Fibroblast of skin of left quadriceps (primary cell): Measurements from ENCODE around the gene SLC29A3.
A peak's percentile ranks its signal among the peaks of the same experiment; 100 is the strongest.
"Not testable (repeated sequence)": the region's sequence is repeated elsewhere in the genome, so short reads cannot be mapped to it uniquely, and the experiment has no call there.

ENCODE experiments used
- DNase-seq, 2 experiments: peaks; one replicate each; pipeline ENCODE4 v3.0.0-alpha.2; 2013; ENCODE audit warnings: low read depth in 2 of 2

SLC29A3 gene

GRCh38 chr10:71319042-71319799, at the start of gene SLC29A3:
Gene SLC29A3 (plus strand): TSS chr10:71319259. CDS start chr10:71319310, 51 bp downstream.
- DNase-seq = peak; percentile 52 to 60

GRCh38 chr10:71269301-71270288, 49.5 kb upstream of the SLC29A3 start:
- DNase-seq = no peak

- peak; percentile 41 to 49 for DNase-seq
Observed at GRCh38 chr10:71270301-71271220, 48.5 kb upstream of the SLC29A3 start.

- no peak for DNase-seq
Observed at GRCh38 chr10:71271662-71272055, 47.4 kb upstream of the SLC29A3 start.

- peak in 1 of 2 experiments; percentile 49 for DNase-seq
Observed at GRCh38 chr10:71272056-71272771, 46.8 kb upstream of the SLC29A3 start.

GRCh38 chr10:71272974-71273373, 46.1 kb upstream of the SLC29A3 start:
- not testable (repeated sequence) for DNase-seq

GRCh38 chr10:71273506-71273905, 45.6 kb upstream of the SLC29A3 start:
- DNase-seq = no peak

GRCh38 chr10:71274901-71275796, 43.9 kb upstream of the SLC29A3 start:
- no peak for DNase-seq

GRCh38 chr10:71276873-71277272, 42.2 kb upstream of the SLC29A3 start:
- DNase-seq = no peak

GRCh38 chr10:71277914-71278665, 41.0 kb upstream of the SLC29A3 start:
- no peak for DNase-seq

GRCh38 chr10:71278691-71279588, 40.1 kb upstream of the SLC29A3 start:
- DNase-seq = no peak

GRCh38 chr10:71279590-71280170, 39.4 kb upstream of the SLC29A3 start:
- DNase-seq = no peak

GRCh38 chr10:71280216-71280615, 38.8 kb upstream of the SLC29A3 start:
- DNase-seq = no peak

GRCh38 chr10:71280825-71281224, 38.2 kb upstream of the SLC29A3 start:
- DNase-seq = no peak

GRCh38 chr10:71281646-71282322, 37.3 kb upstream of the SLC29A3 start:
- no peak for DNase-seq

- DNase-seq = no peak
Observed at GRCh38 chr10:71282323-71282680, 36.8 kb upstream of the SLC29A3 start.

- DNase-seq = no peak
Observed at GRCh38 chr10:71283410-71283809, 35.6 kb upstream of the SLC29A3 start.
